ENCODE results near the gene FAM53B.
"Not testable (repeated sequence)": the region's sequence is repeated elsewhere in the genome, so short reads cannot be mapped to it uniquely, and the experiment has no call there.

Gene FAM53B

GRCh38 chr10:124626759-124627380 lies 117.3 kb downstream of the FAM53B start:
- peak; percentile 72 for DNase-seq

- no peak for DNase-seq
Measured at GRCh38 chr10:124625831-124626238, 118.3 kb downstream of the FAM53B start.

GRCh38 chr10:124624895-124625294 lies 119.3 kb downstream of the FAM53B start:
- no peak for DNase-seq

GRCh38 chr10:124624466-124624865 lies 119.7 kb downstream of the FAM53B start:
- DNase-seq: no peak

- DNase-seq: no peak
Measured at GRCh38 chr10:124624006-124624405, 120.2 kb downstream of the FAM53B start.

- DNase-seq: no peak
Measured at GRCh38 chr10:124622866-124623536, 121.2 kb downstream of the FAM53B start.

GRCh38 chr10:124622158-124622557 lies 122.0 kb downstream of the FAM53B start:
- no peak for DNase-seq

- DNase-seq: no peak
Measured at GRCh38 chr10:124621637-124622036, 122.5 kb downstream of the FAM53B start.

- DNase-seq: no peak
Measured at GRCh38 chr10:124619802-124620490, 124.2 kb downstream of the FAM53B start.

- DNase-seq: peak; percentile 24
Measured at GRCh38 chr10:124619195-124619594, 125.0 kb downstream of the FAM53B start.

- no peak for DNase-seq
Measured at GRCh38 chr10:124618470-124619073, 125.6 kb downstream of the FAM53B start.

GRCh38 chr10:124616836-124617130 lies 127.4 kb downstream of the FAM53B start:
- no peak for DNase-seq

- DNase-seq: peak; percentile 27
Measured at GRCh38 chr10:124616040-124616835, 127.9 kb downstream of the FAM53B start.

GRCh38 chr10:124615259-124615658 lies 128.9 kb downstream of the FAM53B start:
- no peak for DNase-seq

GRCh38 chr10:124614003-124614659 lies 130.0 kb downstream of the FAM53B start:
- no peak for DNase-seq

GRCh38 chr10:124612611-124613498 lies 131.3 kb downstream of the FAM53B start:
- peak; percentile 24 for DNase-seq

GRCh38 chr10:124611738-124612137 lies 132.4 kb downstream of the FAM53B start:
- peak; percentile 56 for DNase-seq

GRCh38 chr10:124610851-124611250 lies 133.3 kb downstream of the FAM53B start:
- DNase-seq: not testable (repeated sequence)

- not testable (repeated sequence) for DNase-seq
Measured at GRCh38 chr10:124610186-124610585, 134.0 kb downstream of the FAM53B start.

- DNase-seq: no peak
Measured at GRCh38 chr10:124609698-124610097, 134.5 kb downstream of the FAM53B start.

GRCh38 chr10:124608093-124608721 lies 136.0 kb downstream of the FAM53B start:
- no peak for DNase-seq
